ENCODE measurements around the gene PALD1. TPM values are rescaled to one million over a fixed set of nuclear protein-coding genes. Genes with fewer than 3 reads are reported as not detected.

PALD1 gene
- total and polyA plus RNA-seq, 2 experiments from 2014 or later = 11.9 to 58.2 TPM

GRCh38 chr10:70541736-70542564, 63.4 kb downstream of the PALD1 start (continued):
- TF ChIP-seq REST (IDR thresholded peaks at IDR 0.05; ENCODE audit: unreplicated experiment) (no peak), STAT1 (IDR thresholded peaks at IDR 0.05; ENCODE audit: unreplicated experiment) (no peak), EZH2 (IDR thresholded peaks at IDR 0.05; ENCODE audit: low read depth, unreplicated experiment) (no peak), NANOG (IDR thresholded peaks at IDR 0.05; ENCODE audit: borderline replicate concordance) (no peak), ZNF114 (CRISPR knock-in tag; IDR thresholded peaks at IDR 0.05) (no peak), POLR2AphosphoS5 (IDR thresholded peaks at IDR 0.05; ENCODE audit: low read depth) (no peak), CREB1 (CRISPR knock-in tag; IDR thresholded peaks at IDR 0.05; ENCODE audit: low read depth) (no peak), ZNF462 (CRISPR knock-in tag; IDR thresholded peaks at IDR 0.05) (no peak)
